ENCODE measurements around the gene SELENOK.

The SELENOK gene

GRCh38 chr3:53842436-53843194 lies 49.0 kb downstream of the SELENOK start:
- DNase-seq (ENCODE audit: low spot score), result peak; percentile 54

- no peak for DNase-seq (ENCODE audit: low spot score)
Observed at GRCh38 chr3:53841296-53841695, 50.4 kb downstream of the SELENOK start.

- no peak for DNase-seq (ENCODE audit: low spot score)
Observed at GRCh38 chr3:53837331-53837730, 54.3 kb downstream of the SELENOK start.

- no peak for DNase-seq (ENCODE audit: low spot score)
Observed at GRCh38 chr3:53836084-53836872, 55.4 kb downstream of the SELENOK start.

- DNase-seq (ENCODE audit: low spot score), result no peak
Observed at GRCh38 chr3:53835257-53835656, 56.4 kb downstream of the SELENOK start.

GRCh38 chr3:53834429-53835095 lies 57.1 kb downstream of the SELENOK start:
- no peak for DNase-seq (ENCODE audit: low spot score)
